CD4-positive, alpha-beta T cell treated with Interleukin-6 for 4 hours (primary cell): ENCODE measurements around the gene ENPP6.
"Not testable (repeated sequence)": the region's sequence is repeated elsewhere in the genome, so short reads cannot be mapped to it uniquely, and the experiment has no call there.

Experiments used
- DNase-seq: peaks from one replicate; pipeline ENCODE4 v3.0.0-alpha.2; 2020; ENCODE audit warnings: mixed read lengths

ENPP6 gene

GRCh38 chr4:184146951-184147350 lies 70.7 kb downstream of the ENPP6 start:
- DNase-seq = no peak

- DNase-seq = no peak
Observed at GRCh38 chr4:184145596-184145995, 72.1 kb downstream of the ENPP6 start.

- no peak for DNase-seq
Observed at GRCh38 chr4:184143770-184144564, 73.7 kb downstream of the ENPP6 start.

- DNase-seq = no peak
Observed at GRCh38 chr4:184142121-184143000, 75.3 kb downstream of the ENPP6 start.

- not testable (repeated sequence) for DNase-seq
Observed at GRCh38 chr4:184140901-184141300, 76.8 kb downstream of the ENPP6 start.

GRCh38 chr4:184136525-184136924 lies 81.1 kb downstream of the ENPP6 start:
- no peak for DNase-seq

GRCh38 chr4:184126800-184127199 lies 90.9 kb downstream of the ENPP6 start:
- no peak for DNase-seq

- DNase-seq = no peak
Observed at GRCh38 chr4:184122631-184123408, 94.9 kb downstream of the ENPP6 start.

- no peak for DNase-seq
Observed at GRCh38 chr4:184120549-184121127, 97.0 kb downstream of the ENPP6 start.

- DNase-seq = no peak
Observed at GRCh38 chr4:184117662-184118199, 99.9 kb downstream of the ENPP6 start.

GRCh38 chr4:184115399-184115798 lies 102.3 kb downstream of the ENPP6 start:
- DNase-seq = no peak

GRCh38 chr4:184114431-184114830 lies 103.2 kb downstream of the ENPP6 start:
- DNase-seq = no peak

GRCh38 chr4:184112006-184112550 lies 105.6 kb downstream of the ENPP6 start:
- no peak for DNase-seq

- DNase-seq = no peak
Observed at GRCh38 chr4:184111233-184111832, 106.3 kb downstream of the ENPP6 start.

- no peak for DNase-seq
Observed at GRCh38 chr4:184110452-184111224, 107.0 kb downstream of the ENPP6 start.

- DNase-seq = no peak
Observed at GRCh38 chr4:184108006-184108501, 109.6 kb downstream of the ENPP6 start.

- no peak for DNase-seq
Observed at GRCh38 chr4:184104419-184105101, 113.1 kb downstream of the ENPP6 start.

GRCh38 chr4:184103527-184104264 lies 114.0 kb downstream of the ENPP6 start:
- no peak for DNase-seq

- no peak for DNase-seq
Observed at GRCh38 chr4:184102927-184103326, 114.7 kb downstream of the ENPP6 start.
